K562 (cell line): ENCODE measurements around the gene RPS8. TPM values are rescaled to one million over a fixed set of nuclear protein-coding genes. Genes with fewer than 3 reads are reported as not detected.

Experiments
- AFF4 ChIP-seq: sonication (generic); formaldehyde crosslinking; IDR thresholded peaks from 2 replicates; pipeline ENCODE4 v1.8.0; 2023; ENCODE audit warnings: mild to moderate bottlenecking, missing genetic modification reagents
- CBFA2T2 ChIP-seq: fragments of 450-650 bp; conservative IDR thresholded peaks from 2 replicates; pipeline ENCODE4 v1.6.1; 2017; ENCODE audit warnings: mild to moderate bottlenecking
- E4F1 ChIP-seq: fragments of 250-450 bp; sonication (Bioruptor Pico); IDR thresholded peaks from 2 replicates; pipeline ENCODE4 v1.5.0; 2021; ENCODE audit warnings: mild to moderate bottlenecking, borderline replicate concordance
- MEF2D ChIP-seq: conservative IDR thresholded peaks from 2 replicates; pipeline ENCODE4 v1.6.1; 2016; ENCODE audit warnings: low read depth, missing genetic modification characterization, missing compliant biosample characterization
- MNT ChIP-seq, 2 experiments: fragments of 450-650 bp; conservative IDR thresholded peaks; 2 replicates each; pipeline ENCODE4 v1.6.1; 2017; ENCODE audit warnings: mild to moderate bottlenecking in 2 of 2, moderate library complexity in 2 of 2
- MYC ChIP-seq, 2 experiments: fragments of 250-450 bp in 1 of 2; sonication (Bioruptor Pico) in 1 of 2; IDR thresholded peaks; 2 replicates each; pipeline versions ENCODE4 v1.5.1 to v1.6.1; 2012 to 2021; ENCODE audit warnings: low read depth in 2 of 2, borderline replicate concordance in 1 of 2, improper control_type of control experiment in 1 of 2, low read length in 1 of 2, mild to moderate bottlenecking in 1 of 2, moderate library complexity in 1 of 2
- NR1H2 ChIP-seq: sonication (generic); formaldehyde crosslinking; IDR thresholded peaks from 2 replicates; pipeline ENCODE4 v1.4.0; 2020; ENCODE audit warnings: mild to moderate bottlenecking, missing genetic modification reagents
- POLR2A ChIP-seq: fragments of 450-650 bp; conservative IDR thresholded peaks from 2 replicates; pipeline ENCODE4 v1.6.1; 2016
- SMC3 ChIP-seq: conservative IDR thresholded peaks from 2 replicates; pipeline ENCODE4 v1.6.1; 2011; ENCODE audit warnings: low read depth, low read length, improper control_type of control experiment; ENCODE audit not compliant: insufficient read depth
- SNIP1 ChIP-seq: fragments of 450-650 bp; IDR thresholded peaks from 2 replicates; pipeline ENCODE4 v1.7.1; 2017; ENCODE audit warnings: low read depth, mild to moderate bottlenecking
- SP2 ChIP-seq: IDR thresholded peaks from 2 replicates; pipeline ENCODE4 v1.6.1; 2011; ENCODE audit warnings: mild to moderate bottlenecking, low read depth, low read length, moderate library complexity; ENCODE audit not compliant: poor library complexity, severe bottlenecking; ENCODE audit errors: extremely low read depth
- YBX1 ChIP-seq: fragments of 450-650 bp; IDR thresholded peaks from 2 replicates; pipeline ENCODE4 v1.7.1; 2016; ENCODE audit warnings: mild to moderate bottlenecking
- ZBTB34 ChIP-seq: fragments of 250-450 bp; sonication (Bioruptor Pico); IDR thresholded peaks from 2 replicates; pipeline ENCODE4 v1.8.0; 2021; ENCODE audit warnings: mild to moderate bottlenecking, moderate library complexity
- ZNF655 ChIP-seq: fragments of 250-450 bp; sonication (Bioruptor Pico); IDR thresholded peaks from 2 replicates; pipeline ENCODE4 v1.5.0; 2021
- polyA plus RNA-seq, 8 experiments: library from polyadenylated mRNA; depleted of rRNA in 4 of 8; stranded (reverse) in 5 of 8; unstranded in 3 of 8; fragments of >200 nt; fragmentation: Nextera tagmentation in 2 of 8; fragmentation: Illumina TruSeq in 1 of 8; extraction: Ambion mirVana in 2 of 8; extraction: Trizol in 1 of 8; gene quantifications; 2 replicates each; pipeline versions ENCODE4 v1.2.1 to v1.2.3, GENCODE V29; 2011 to 2014; ENCODE audit warnings: inconsistent platforms in 1 of 8, missing spikeins in 1 of 8
- total RNA-seq, 7 experiments: library from RNA; depleted of rRNA in 6 of 7; stranded (reverse); fragments of >200 nt in 6 of 7; fragmentation: Illumina TruSeq in 2 of 7; extraction: Trizol in 2 of 7; gene quantifications; 2 replicates each; pipeline versions ENCODE4 v1.2.1 to v1.2.3, GENCODE V29; 2011 to 2021; ENCODE audit warnings: low replicate concordance in 1 of 7

The RPS8 gene
- total and polyA plus RNA-seq, 9 of the 15 experiments (the other 6 are each of a cell fraction or from before 2014, with no cell fraction given): 2,431 to 4,168 (median 3,109) TPM

- TF ChIP-seq AFF4 (CRISPR knock-in tag): no peak
- no peak for TF ChIP-seq MYC (IDR thresholded peaks at IDR 0.05; ENCODE audit: low read depth, low read length)
- no peak for TF ChIP-seq MYC (CRISPR knock-in tag; IDR thresholded peaks at IDR 0.05; ENCODE audit: borderline replicate concordance, low read depth)
- no peak for TF ChIP-seq YBX1
- no peak for TF ChIP-seq SMC3
- no peak for TF ChIP-seq SNIP1
- TF ChIP-seq POLR2A: 0 out of 2 replicates have a peak, but pooled peaks have one; percentile 36
- no peak; the same call in 1 of the 2 replicates for TF ChIP-seq CBFA2T2
- TF ChIP-seq ZBTB34 (CRISPR knock-in tag): no peak
- no peak for TF ChIP-seq SP2
- TF ChIP-seq MEF2D (tag): no peak
- 0 out of 4 replicates have a peak, but pooled peaks of 1 of the 2 experiments have one; percentile 16 for TF ChIP-seq MNT (conservative IDR thresholded peaks at IDR 0.05)
- no peak for TF ChIP-seq ZNF655
- no peak for TF ChIP-seq E4F1 (CRISPR knock-in tag)
- TF ChIP-seq NR1H2 (CRISPR knock-in tag): no peak
Measured at GRCh38 chr1:44808938-44809917, 33.9 kb downstream of the RPS8 start (continued).
